GM12878 (cell line): ENCODE measurements around the gene GKN2.

ENCODE experiments used
- BCL11A ChIP-seq: IDR thresholded peaks from 2 replicates; pipeline ENCODE4 v1.6.1; 2011; ENCODE audit warnings: low read depth, low read length
- BRCA1 ChIP-seq: IDR thresholded peaks from 2 replicates; pipeline ENCODE4 v1.6.1; 2011; ENCODE audit warnings: low read depth, low read length, improper control_type of control experiment
- CREB1 ChIP-seq: IDR thresholded peaks from 2 replicates; pipeline ENCODE4 v1.6.1; 2012; ENCODE audit warnings: low read depth, mild to moderate bottlenecking, inconsistent platforms
- EP300 ChIP-seq, 2 experiments: fragments of 150-350 bp in 1 of 2; IDR thresholded peaks; 2 replicates each; pipeline ENCODE4 v1.6.1; 2011 to 2012; ENCODE audit warnings: low read depth in 2 of 2, low read length in 2 of 2, borderline replicate concordance in 1 of 2, improper control_type of control experiment in 1 of 2, inconsistent platforms in 1 of 2; ENCODE audit not compliant: control insufficient read depth in 1 of 2
- NR2C2 ChIP-seq: IDR thresholded peaks from 2 replicates; pipeline ENCODE4 v1.6.1; 2011; ENCODE audit warnings: borderline replicate concordance, low read depth; ENCODE audit not compliant: control insufficient read depth, insufficient read length
- POLR2A ChIP-seq: IDR thresholded peaks from 2 replicates; pipeline ENCODE4 v1.6.1; 2011; ENCODE audit warnings: low read depth, mild to moderate bottlenecking, low read length
- SPI1 ChIP-seq: IDR thresholded peaks from 2 replicates; pipeline ENCODE4 v1.6.1; 2011; ENCODE audit warnings: low read depth, mild to moderate bottlenecking, low read length, moderate library complexity, borderline replicate concordance; ENCODE audit not compliant: insufficient read depth
- SRF ChIP-seq, 2 experiments: IDR thresholded peaks; 2 replicates each; pipeline ENCODE4 v1.6.1; 2011; ENCODE audit warnings: low read depth in 2 of 2, low read length in 2 of 2, mild to moderate bottlenecking in 1 of 2, moderate library complexity in 1 of 2
- TF ChIP-seq, protein P1 (sequence below), 3 experiments: IDR thresholded peaks in 2 of 3; conservative IDR thresholded peaks in 1 of 3; 2 replicates each; pipeline ENCODE4 v1.5.1; 2011; ENCODE audit warnings: low read depth in 3 of 3, low read length in 3 of 3, mild to moderate bottlenecking in 3 of 3, control low read depth in 2 of 3, moderate library complexity in 2 of 3, inconsistent platforms in 1 of 3, mixed read lengths in 1 of 3; ENCODE audit not compliant: control insufficient read depth in 2 of 3, insufficient read depth in 1 of 3; ENCODE audit errors: extremely low read depth in 1 of 3
- TF ChIP-seq, protein P2 (sequence below): IDR thresholded peaks from 2 replicates; pipeline ENCODE4 v1.6.1; 2012; ENCODE audit warnings: mild to moderate bottlenecking, low read depth, low read length

DNA sequence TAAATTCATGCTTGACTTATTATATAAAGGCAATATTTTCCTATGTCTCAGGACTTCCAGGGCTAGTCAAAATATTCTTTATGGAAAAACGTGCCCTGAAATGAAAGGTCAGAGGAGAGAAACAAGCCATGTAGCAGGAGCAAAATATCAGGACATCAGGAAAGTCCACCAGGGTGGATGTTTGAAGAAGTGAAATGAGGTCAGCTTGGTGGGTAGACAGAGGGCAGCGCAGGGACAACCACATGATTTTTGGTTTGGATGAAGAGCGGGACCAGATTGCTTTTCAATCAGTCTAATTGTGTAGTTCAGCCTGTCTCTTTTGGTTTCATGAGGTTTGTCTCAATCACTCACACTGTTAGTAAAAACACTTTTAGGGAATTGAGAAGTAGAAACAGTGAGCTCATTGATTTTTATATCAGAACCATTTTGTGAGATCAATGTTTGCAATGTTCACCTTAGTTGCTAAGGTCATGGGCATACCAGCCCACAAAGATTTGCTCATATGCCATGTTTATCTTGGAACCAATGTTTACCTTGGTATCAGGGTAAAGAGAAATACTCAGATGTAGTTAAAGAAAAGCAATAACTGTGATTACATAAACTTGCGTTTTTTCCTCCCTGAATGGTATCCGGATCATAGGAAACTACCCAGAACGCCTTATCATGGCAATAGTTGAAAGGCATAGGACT lies 32.1 kb downstream of the GKN2 start:
- no peak for TF ChIP-seq EP300 (IDR thresholded peaks at IDR 0.05; ENCODE audit: borderline replicate concordance in 1 of 2, control insufficient read depth in 1 of 2, low read depth in 2 of 2, low read length in 2 of 2)
- TF ChIP-seq, protein P1, sequence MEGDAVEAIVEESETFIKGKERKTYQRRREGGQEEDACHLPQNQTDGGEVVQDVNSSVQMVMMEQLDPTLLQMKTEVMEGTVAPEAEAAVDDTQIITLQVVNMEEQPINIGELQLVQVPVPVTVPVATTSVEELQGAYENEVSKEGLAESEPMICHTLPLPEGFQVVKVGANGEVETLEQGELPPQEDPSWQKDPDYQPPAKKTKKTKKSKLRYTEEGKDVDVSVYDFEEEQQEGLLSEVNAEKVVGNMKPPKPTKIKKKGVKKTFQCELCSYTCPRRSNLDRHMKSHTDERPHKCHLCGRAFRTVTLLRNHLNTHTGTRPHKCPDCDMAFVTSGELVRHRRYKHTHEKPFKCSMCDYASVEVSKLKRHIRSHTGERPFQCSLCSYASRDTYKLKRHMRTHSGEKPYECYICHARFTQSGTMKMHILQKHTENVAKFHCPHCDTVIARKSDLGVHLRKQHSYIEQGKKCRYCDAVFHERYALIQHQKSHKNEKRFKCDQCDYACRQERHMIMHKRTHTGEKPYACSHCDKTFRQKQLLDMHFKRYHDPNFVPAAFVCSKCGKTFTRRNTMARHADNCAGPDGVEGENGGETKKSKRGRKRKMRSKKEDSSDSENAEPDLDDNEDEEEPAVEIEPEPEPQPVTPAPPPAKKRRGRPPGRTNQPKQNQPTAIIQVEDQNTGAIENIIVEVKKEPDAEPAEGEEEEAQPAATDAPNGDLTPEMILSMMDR (IDR thresholded peaks at IDR 0.05 in 2 of 3, conservative IDR thresholded peaks at IDR 0.05 in 1 of 3; ENCODE audit: control insufficient read depth in 2 of 3, extremely low read depth in 1 of 3, insufficient read depth in 1 of 3, low read depth in 3 of 3, low read length in 3 of 3) = no peak
- TF ChIP-seq, protein P2, sequence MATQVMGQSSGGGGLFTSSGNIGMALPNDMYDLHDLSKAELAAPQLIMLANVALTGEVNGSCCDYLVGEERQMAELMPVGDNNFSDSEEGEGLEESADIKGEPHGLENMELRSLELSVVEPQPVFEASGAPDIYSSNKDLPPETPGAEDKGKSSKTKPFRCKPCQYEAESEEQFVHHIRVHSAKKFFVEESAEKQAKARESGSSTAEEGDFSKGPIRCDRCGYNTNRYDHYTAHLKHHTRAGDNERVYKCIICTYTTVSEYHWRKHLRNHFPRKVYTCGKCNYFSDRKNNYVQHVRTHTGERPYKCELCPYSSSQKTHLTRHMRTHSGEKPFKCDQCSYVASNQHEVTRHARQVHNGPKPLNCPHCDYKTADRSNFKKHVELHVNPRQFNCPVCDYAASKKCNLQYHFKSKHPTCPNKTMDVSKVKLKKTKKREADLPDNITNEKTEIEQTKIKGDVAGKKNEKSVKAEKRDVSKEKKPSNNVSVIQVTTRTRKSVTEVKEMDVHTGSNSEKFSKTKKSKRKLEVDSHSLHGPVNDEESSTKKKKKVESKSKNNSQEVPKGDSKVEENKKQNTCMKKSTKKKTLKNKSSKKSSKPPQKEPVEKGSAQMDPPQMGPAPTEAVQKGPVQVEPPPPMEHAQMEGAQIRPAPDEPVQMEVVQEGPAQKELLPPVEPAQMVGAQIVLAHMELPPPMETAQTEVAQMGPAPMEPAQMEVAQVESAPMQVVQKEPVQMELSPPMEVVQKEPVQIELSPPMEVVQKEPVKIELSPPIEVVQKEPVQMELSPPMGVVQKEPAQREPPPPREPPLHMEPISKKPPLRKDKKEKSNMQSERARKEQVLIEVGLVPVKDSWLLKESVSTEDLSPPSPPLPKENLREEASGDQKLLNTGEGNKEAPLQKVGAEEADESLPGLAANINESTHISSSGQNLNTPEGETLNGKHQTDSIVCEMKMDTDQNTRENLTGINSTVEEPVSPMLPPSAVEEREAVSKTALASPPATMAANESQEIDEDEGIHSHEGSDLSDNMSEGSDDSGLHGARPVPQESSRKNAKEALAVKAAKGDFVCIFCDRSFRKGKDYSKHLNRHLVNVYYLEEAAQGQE = no peak
- no peak for TF ChIP-seq BRCA1
- no peak for TF ChIP-seq CREB1
- TF ChIP-seq SPI1 = no peak
- no peak for TF ChIP-seq NR2C2
- no peak for TF ChIP-seq SRF (IDR thresholded peaks at IDR 0.05; ENCODE audit: low read depth in 2 of 2, low read length in 2 of 2)
- TF ChIP-seq POLR2A = no peak
- TF ChIP-seq BCL11A = no peak
